HG03095 (cell line): Measurements from ENCODE around the gene CDC20B.
"Not testable (repeated sequence)": the region's sequence is repeated elsewhere in the genome, so short reads cannot be mapped to it uniquely, and the experiment has no call there.

Experiments used
- ATAC-seq: cut with Tn5 transposase; IDR thresholded peaks from one replicate; pipeline ENCODE4 v1.9.1; 2021; ENCODE audit warnings: moderate library complexity; ENCODE audit not compliant: unreplicated experiment

CDC20B gene

GRCh38 chr5:55160493-55161209, 12.3 kb downstream of the CDC20B start:
- ATAC-seq: no peak

- no peak for ATAC-seq
Observed at GRCh38 chr5:55159763-55160492, 13.0 kb downstream of the CDC20B start, which contains the start of gene GPX8. GPX8 (plus strand) TSS chr5:55160171; CDS start chr5:55160193, 22 bp downstream.

- no peak for ATAC-seq
Observed at GRCh38 chr5:55154873-55155272, 18.1 kb downstream of the CDC20B start.

GRCh38 chr5:55151923-55152842, 20.8 kb downstream of the CDC20B start:
- no peak for ATAC-seq

GRCh38 chr5:55149308-55149795, 23.6 kb downstream of the CDC20B start:
- ATAC-seq: no peak

- ATAC-seq: peak; percentile 82
Observed at GRCh38 chr5:55146543-55147151, 26.3 kb downstream of the CDC20B start.

- ATAC-seq: no peak
Observed at GRCh38 chr5:55146080-55146479, 26.9 kb downstream of the CDC20B start.

GRCh38 chr5:55143624-55144023, 29.4 kb downstream of the CDC20B start:
- no peak for ATAC-seq

- ATAC-seq: no peak
Observed at GRCh38 chr5:55141945-55142690, 30.9 kb downstream of the CDC20B start.

GRCh38 chr5:55140908-55141665, 31.9 kb downstream of the CDC20B start:
- ATAC-seq: no peak

GRCh38 chr5:55136521-55136920, 36.5 kb downstream of the CDC20B start:
- ATAC-seq: no peak

GRCh38 chr5:55134053-55134722, 38.8 kb downstream of the CDC20B start:
- ATAC-seq: no peak

- ATAC-seq: no peak
Observed at GRCh38 chr5:55123365-55123764, 49.6 kb downstream of the CDC20B start.

GRCh38 chr5:55114061-55114460, 58.9 kb downstream of the CDC20B start:
- no peak for ATAC-seq

GRCh38 chr5:55113327-55113726, 59.6 kb downstream of the CDC20B start:
- no peak for ATAC-seq

- ATAC-seq: no peak
Observed at GRCh38 chr5:55110217-55110616, 62.8 kb downstream of the CDC20B start.

GRCh38 chr5:55108661-55109060, 64.3 kb downstream of the CDC20B start:
- no peak for ATAC-seq

GRCh38 chr5:55105976-55106375, 67.0 kb downstream of the CDC20B start:
- ATAC-seq: not testable (repeated sequence)
